ENCODE measurements around the gene GPR176. TPM values are rescaled to one million over a fixed set of nuclear protein-coding genes. Genes with fewer than 3 reads are reported as not detected.

Gene GPR176
- total RNA-seq, 4 donors from 2014 or later = 2.4 to 18.6 (median 9.1) TPM

- Histone ChIP-seq H3K9me3 (no peaks in the 10 kb centered on the region), H3K4me1 (no peaks in the 10 kb centered on the region), H3K27ac (no peak overlapping the region), H3K36me3 (peaks cover 0 to 87% (median 8%) of the 10 kb centered on the region in 3 donors), H3K27me3 (no peaks in the 10 kb centered on the region), H3K4me3 (no peak overlapping the region)
- TF ChIP-seq EP300 (IDR thresholded peaks at IDR 0.05) (no peak), CTCF (IDR thresholded peaks at IDR 0.05) (no peak), POLR2A (IDR thresholded peaks at IDR 0.05) (no peak)
- WGBS, 2 donors = 70 to 73% methylated on average over 2 of the region's 2 CpGs
- no peak for DNase-seq (ENCODE audit: low spot score in 2 of 2)
These were observed 43.7 kb upstream of the GPR176 start for GRCh38 chr15:39963786-39964185.

- Histone ChIP-seq H3K4me1 (no peaks in the 10 kb centered on the region), H3K9me3 (no peaks in the 10 kb centered on the region), H3K4me3 (no peak overlapping the region), H3K27ac (no peak overlapping the region), H3K36me3 (peaks cover 0 to 87% (median 14%) of the 10 kb centered on the region in 3 donors), H3K27me3 (no peaks in the 10 kb centered on the region)
- no peak for DNase-seq (ENCODE audit: low spot score in 2 of 2)
- TF ChIP-seq EP300 (IDR thresholded peaks at IDR 0.05) = no peak
- TF ChIP-seq POLR2A (IDR thresholded peaks at IDR 0.05) = no peak
- no peak for TF ChIP-seq CTCF (IDR thresholded peaks at IDR 0.05)
- WGBS, 2 donors = 68 to 74% methylated on average over 1 of the region's 1 CpG
These were observed 41.0 kb upstream of the GPR176 start for GRCh38 chr15:39961051-39961450.

GRCh38 chr15:39960411-39960810 is 40.3 kb upstream of the GPR176 start:
- peaks cover 0 to 87% (median 8%) of the 10 kb centered on the region in 3 donors for H3K36me3 ChIP-seq
- H3K9me3 ChIP-seq = no peaks in the 10 kb centered on the region
- TF ChIP-seq EP300 (IDR thresholded peaks at IDR 0.05) = peak in 1 of 2 donors; percentile 10
- TF ChIP-seq POLR2A (IDR thresholded peaks at IDR 0.05) = no peak
- H3K27me3 ChIP-seq = no peaks in the 10 kb centered on the region
- DNase-seq (ENCODE audit: low spot score in 2 of 2) = peak in 1 of 2 donors; percentile 23
- H3K4me3 ChIP-seq = no peak overlapping the region
- 67 to 73% methylated on average over 3 of the region's 3 CpGs for WGBS, 2 donors
- H3K4me1 ChIP-seq = no peaks in the 10 kb centered on the region
- no peak overlapping the region for H3K27ac ChIP-seq

- Histone ChIP-seq H3K36me3 (peaks cover 0 to 86% (median 8%) of the 10 kb centered on the region in 3 donors), H3K4me3 (no peak overlapping the region), H3K27me3 (no peaks in the 10 kb centered on the region), H3K4me1 (no peaks in the 10 kb centered on the region), H3K9me3 (no peaks in the 10 kb centered on the region), H3K27ac (no peak overlapping the region)
- TF ChIP-seq CTCF (IDR thresholded peaks at IDR 0.05) (no peak), EP300 (IDR thresholded peaks at IDR 0.05) (no peak), POLR2A (IDR thresholded peaks at IDR 0.05) (no peak)
- DNase-seq (ENCODE audit: low spot score in 2 of 2) = no peak
- WGBS, 2 donors = 92 to 94% methylated on average over 1 of the region's 1 CpG
These were observed 39.3 kb upstream of the GPR176 start for GRCh38 chr15:39959411-39959810.

- Histone ChIP-seq H3K27me3 (no peaks in the 10 kb centered on the region), H3K27ac (no peak overlapping the region), H3K9me3 (no peaks in the 10 kb centered on the region), H3K36me3 (peaks cover 0 to 96% (median 8%) of the 10 kb centered on the region in 3 donors), H3K4me1 (no peaks in the 10 kb centered on the region), H3K4me3 (no peak overlapping the region)
- no peak for DNase-seq (ENCODE audit: low spot score in 2 of 2)
- 46 to 63% methylated on average over 1 of the region's 1 CpG for WGBS, 2 donors
- no peak for TF ChIP-seq CTCF (IDR thresholded peaks at IDR 0.05)
- no peak for TF ChIP-seq EP300 (IDR thresholded peaks at IDR 0.05)
- TF ChIP-seq POLR2A (IDR thresholded peaks at IDR 0.05) = no peak
These were observed 37.4 kb upstream of the GPR176 start for GRCh38 chr15:39957481-39957880.

- WGBS, 2 donors = 84 to 94% methylated on average over 4 of the region's 4 CpGs
- H3K27ac ChIP-seq = no peak overlapping the region
- H3K9me3 ChIP-seq = no peaks in the 10 kb centered on the region
- peaks cover 2 to 94% (median 8%) of the 10 kb centered on the region in 3 donors for H3K36me3 ChIP-seq
- no peaks in the 10 kb centered on the region for H3K27me3 ChIP-seq
- no peak for DNase-seq (ENCODE audit: low spot score in 2 of 2)
- TF ChIP-seq EP300 (IDR thresholded peaks at IDR 0.05) = no peak
- TF ChIP-seq POLR2A (IDR thresholded peaks at IDR 0.05) = no peak
- TF ChIP-seq CTCF (IDR thresholded peaks at IDR 0.05) = no peak
- H3K4me3 ChIP-seq = no peak overlapping the region
- no peaks in the 10 kb centered on the region for H3K4me1 ChIP-seq
These were observed 33.5 kb upstream of the GPR176 start for GRCh38 chr15:39953521-39953920.

All from tibial nerve (tissue), 4 donors.